OCI-LY3 (cell line): ENCODE data around the gene IL16.
"Not testable (repeated sequence)": the region's sequence is repeated elsewhere in the genome, so short reads cannot be mapped to it uniquely, and the experiment has no call there.

Experiments
- H2AFZ ChIP-seq: fragments of 200-600, 300-600 bp; shearing (Covaris generic); 2 replicates; pipeline ENCODE4 v1.6.0; 2014; ENCODE audit warnings: antibody characterized with exemption, low read depth, low read length
- H3K27ac ChIP-seq: fragments of 200-600, 300-600 bp; sonication (generic); 2 replicates; pipeline ENCODE4 v1.5.1; 2014; ENCODE audit warnings: mild to moderate bottlenecking, low read length, moderate library complexity, mixed read lengths
- H3K27me3 ChIP-seq: fragments of 200-600, 300-600 bp; sonication (generic); 2 replicates; pipeline ENCODE4 v1.6.1; 2014; ENCODE audit warnings: low read depth, low read length, mixed read lengths
- H3K36me3 ChIP-seq: fragments of 200-600, 300-600 bp; sonication (generic); replicated peaks from 2 replicates; pipeline ENCODE3; 2014; ENCODE audit warnings: low read depth, low read length, mixed read lengths
- H3K4me1 ChIP-seq: fragments of 300-600, 200-600 bp; sonication (generic); 2 replicates; pipeline ENCODE4 v1.6.1; 2014; ENCODE audit warnings: low read length, mixed read lengths
- H3K4me2 ChIP-seq: fragments of 200-600, 300-600 bp; sonication (generic); 2 replicates; pipeline ENCODE4 v1.6.1; 2014; ENCODE audit warnings: low read length, mixed read lengths
- H3K4me3 ChIP-seq: fragments of 300-600, 200-600 bp; sonication (generic); 2 replicates; pipeline ENCODE4 v1.5.1; 2014; ENCODE audit warnings: antibody characterized with exemption, mild to moderate bottlenecking, low read length, moderate library complexity
- H3K79me2 ChIP-seq: fragments of 300-600, 200-600 bp; shearing (Covaris generic); 2 replicates; pipeline ENCODE4 v1.6.1; 2014; ENCODE audit warnings: mild to moderate bottlenecking, low read length, mixed read lengths
- H3K9ac ChIP-seq: fragments of 300-600, 200-600 bp; shearing (Covaris generic); 2 replicates; pipeline ENCODE4 v1.6.0; 2014; ENCODE audit warnings: mild to moderate bottlenecking, low read length, moderate library complexity
- H3K9me3 ChIP-seq: fragments of 200-600, 300-600 bp; shearing (Covaris generic); 2 replicates; pipeline ENCODE4 v1.6.1; 2014; ENCODE audit warnings: low read length, mixed read lengths; ENCODE audit not compliant: insufficient read depth
- H4K20me1 ChIP-seq: fragments of 200-600, 300-600 bp; sonication (generic); 2 replicates; pipeline ENCODE4 v1.6.1; 2016; ENCODE audit warnings: low read length, mixed read lengths; ENCODE audit not compliant: insufficient read depth
- CTCF ChIP-seq: fragments of 200-600, 300-600 bp; sonication (generic); IDR thresholded peaks from 2 replicates; pipeline ENCODE4 v1.5.1; 2014; ENCODE audit warnings: antibody characterized with exemption, low read length, low read depth
- EZH2phosphoT487 ChIP-seq: fragments of 200-600 bp; shearing (Covaris generic); IDR thresholded peaks from 2 replicates; pipeline ENCODE4 v1.6.1; 2018; ENCODE audit warnings: antibody characterized with exemption, mixed run types, low read depth

The IL16 gene

DNA sequence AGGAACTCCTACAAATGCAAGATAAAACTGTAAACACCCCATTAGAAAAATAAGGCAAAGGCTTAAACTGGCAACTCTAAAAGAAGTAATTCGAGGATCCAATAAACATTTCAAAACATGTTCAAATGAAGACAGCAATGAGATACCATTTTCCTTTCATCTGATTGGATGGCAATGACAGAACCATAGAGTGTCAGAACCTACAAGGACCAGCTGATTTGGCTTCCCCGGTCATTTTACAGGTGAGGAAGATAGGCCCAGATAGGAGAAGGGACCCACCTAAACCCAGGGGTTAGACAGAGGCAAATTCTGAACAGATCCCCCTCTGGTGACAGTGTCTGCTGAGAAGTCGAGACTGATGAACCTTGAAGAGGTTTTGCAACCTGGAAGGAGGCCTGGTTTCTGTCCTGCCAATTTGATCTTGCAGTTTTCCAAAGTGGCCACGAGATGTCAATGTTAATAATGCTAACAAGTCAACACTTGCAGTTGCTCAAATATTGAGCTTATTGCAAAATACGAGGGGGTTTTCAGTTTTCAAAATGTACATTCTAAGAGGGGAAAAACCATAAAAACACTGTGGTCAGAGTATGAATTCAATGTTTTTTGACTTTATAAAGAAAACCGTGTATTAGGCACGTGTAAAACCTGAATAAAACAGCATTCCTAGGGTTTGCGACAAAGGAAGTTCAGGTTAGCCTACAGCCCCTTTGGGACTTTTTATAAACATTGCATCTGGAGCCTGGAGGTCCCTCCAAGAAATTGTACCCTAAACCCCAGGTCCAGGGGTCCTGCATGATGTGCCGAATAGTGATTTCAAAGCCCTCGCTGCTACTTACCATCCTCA is 41.1 kb upstream of the IL16 start:
- Histone ChIP-seq H3K4me1 (peaks cover 31% of the 10 kb centered on the region), H3K9me3 (0 out of 2 replicates have a peak, but pooled peaks cover 3% of the 10 kb centered on the region), H3K9ac (no peak overlapping the region), H4K20me1 (no peaks in the 10 kb centered on the region), H3K4me2 (peak overlapping the region; percentile 56), H3K27me3 (peaks cover 5% of the 10 kb centered on the region; the same call in 1 of the 2 replicates), H3K4me3 (no peak overlapping the region), H3K36me3 (no peaks in the 10 kb centered on the region), H2AFZ (peak overlapping the region; percentile 69), H3K27ac (no peak overlapping the region), H3K79me2 (no peaks in the 10 kb centered on the region)
- TF ChIP-seq CTCF (peak; percentile 86), EZH2phosphoT487 (no peak)

- Histone ChIP-seq H3K9ac (no peak overlapping the region), H3K4me3 (no peak overlapping the region), H2AFZ (0 out of 2 replicates have a peak overlapping the region, but pooled peaks have one; percentile 56), H3K36me3 (no peaks in the 10 kb centered on the region), H3K27me3 (peaks cover 5% of the 10 kb centered on the region; the same call in 1 of the 2 replicates), H4K20me1 (no peaks in the 10 kb centered on the region), H3K27ac (no peak overlapping the region), H3K9me3 (no peaks in the 10 kb centered on the region), H3K4me1 (peaks cover 28% of the 10 kb centered on the region), H3K79me2 (no peaks in the 10 kb centered on the region), H3K4me2 (0 out of 2 replicates have a peak overlapping the region, but pooled peaks have one; percentile 56)
- TF ChIP-seq CTCF (no peak), EZH2phosphoT487 (no peak)
Measured at GRCh38 chr15:81156324-81156723, 40.4 kb upstream of the IL16 start.

DNA sequence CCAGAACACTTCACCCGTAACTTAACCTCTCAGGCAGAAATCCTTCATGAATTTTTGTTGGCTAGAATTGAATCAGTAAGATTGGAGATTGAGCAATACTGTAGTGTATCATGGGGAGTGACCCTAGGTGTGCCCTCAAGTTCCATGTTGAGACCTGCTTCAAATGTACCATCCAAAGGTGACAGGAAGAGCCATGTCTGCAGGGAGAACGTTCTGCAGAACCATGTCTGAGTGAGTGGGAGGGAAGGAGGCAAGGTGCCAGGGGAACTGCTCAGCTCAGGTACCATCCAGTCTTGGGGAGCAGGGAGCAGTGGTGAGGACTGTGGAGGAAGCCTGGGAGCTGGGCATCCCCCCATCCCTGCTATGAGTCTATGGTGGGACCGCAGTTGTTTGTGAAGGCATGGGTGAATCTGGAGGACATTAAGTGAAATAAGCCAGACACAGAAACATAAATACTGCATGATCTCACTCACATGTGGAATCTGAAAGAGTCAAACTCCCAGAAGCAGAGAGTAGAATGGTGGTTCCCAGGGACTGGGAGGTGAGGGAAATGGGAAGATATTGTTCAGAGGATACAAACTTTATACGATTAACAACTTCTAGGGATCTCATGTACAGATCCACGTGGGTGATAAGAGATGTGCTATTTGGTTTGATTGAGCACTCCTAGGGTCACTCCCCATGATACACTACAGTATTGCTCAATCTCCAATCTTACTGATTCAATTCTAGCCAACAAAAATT is 39.3 kb upstream of the IL16 start:
- Histone ChIP-seq H3K4me3 (no peak overlapping the region), H3K36me3 (no peaks in the 10 kb centered on the region), H3K27ac (no peak overlapping the region), H3K9me3 (no peaks in the 10 kb centered on the region), H3K27me3 (peaks cover 5% of the 10 kb centered on the region; the same call in 1 of the 2 replicates), H3K9ac (no peak overlapping the region), H4K20me1 (no peaks in the 10 kb centered on the region), H3K4me2 (no peak overlapping the region), H2AFZ (no peak overlapping the region), H3K79me2 (no peaks in the 10 kb centered on the region), H3K4me1 (peaks cover 28% of the 10 kb centered on the region)
- no peak for TF ChIP-seq CTCF
- no peak for TF ChIP-seq EZH2phosphoT487

DNA sequence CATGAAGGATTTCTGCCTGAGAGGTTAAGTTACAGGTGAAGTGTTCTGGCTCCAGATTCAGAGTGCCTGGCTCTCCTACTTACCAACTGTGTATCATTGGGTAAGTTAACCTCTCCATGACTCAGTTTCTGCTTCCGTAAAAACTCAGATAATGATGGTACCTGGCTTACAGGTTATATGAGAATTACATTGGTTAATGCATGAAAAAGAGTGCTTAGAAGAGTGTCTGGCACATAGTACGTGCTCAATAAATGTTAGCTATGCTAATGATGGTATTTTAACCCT is 38.8 kb upstream of the IL16 start:
- Histone ChIP-seq H2AFZ (no peak overlapping the region), H4K20me1 (no peaks in the 10 kb centered on the region), H3K27ac (no peak overlapping the region), H3K79me2 (no peaks in the 10 kb centered on the region), H3K27me3 (peaks cover 5% of the 10 kb centered on the region; the same call in 1 of the 2 replicates), H3K9me3 (no peaks in the 10 kb centered on the region), H3K4me1 (peaks cover 28% of the 10 kb centered on the region), H3K36me3 (no peaks in the 10 kb centered on the region), H3K4me3 (no peak overlapping the region), H3K9ac (no peak overlapping the region), H3K4me2 (no peak overlapping the region)
- TF ChIP-seq CTCF = no peak
- TF ChIP-seq EZH2phosphoT487 = no peak

- H3K36me3 ChIP-seq, H3K27me3 ChIP-seq, H3K9ac ChIP-seq, H3K9me3 ChIP-seq, H4K20me1 ChIP-seq, H2AFZ ChIP-seq, H3K79me2 ChIP-seq, H3K27ac ChIP-seq, H3K4me2 ChIP-seq, H3K4me3 ChIP-seq: not testable (repeated sequence)
- peaks cover 28% of the 10 kb centered on the region for H3K4me1 ChIP-seq
Measured at GRCh38 chr15:81158561-81158960, 38.1 kb upstream of the IL16 start.
